Measurements from ENCODE around the gene ZNF598. TPM values are rescaled to one million over a fixed set of nuclear protein-coding genes. Genes with fewer than 3 reads are reported as not detected.
"Not testable (repeated sequence)": the region's sequence is repeated elsewhere in the genome, so short reads cannot be mapped to it uniquely, and the experiment has no call there.

ZNF598 gene
- total RNA-seq, 1 donor from 2014 or later: 105 TPM

DNA sequence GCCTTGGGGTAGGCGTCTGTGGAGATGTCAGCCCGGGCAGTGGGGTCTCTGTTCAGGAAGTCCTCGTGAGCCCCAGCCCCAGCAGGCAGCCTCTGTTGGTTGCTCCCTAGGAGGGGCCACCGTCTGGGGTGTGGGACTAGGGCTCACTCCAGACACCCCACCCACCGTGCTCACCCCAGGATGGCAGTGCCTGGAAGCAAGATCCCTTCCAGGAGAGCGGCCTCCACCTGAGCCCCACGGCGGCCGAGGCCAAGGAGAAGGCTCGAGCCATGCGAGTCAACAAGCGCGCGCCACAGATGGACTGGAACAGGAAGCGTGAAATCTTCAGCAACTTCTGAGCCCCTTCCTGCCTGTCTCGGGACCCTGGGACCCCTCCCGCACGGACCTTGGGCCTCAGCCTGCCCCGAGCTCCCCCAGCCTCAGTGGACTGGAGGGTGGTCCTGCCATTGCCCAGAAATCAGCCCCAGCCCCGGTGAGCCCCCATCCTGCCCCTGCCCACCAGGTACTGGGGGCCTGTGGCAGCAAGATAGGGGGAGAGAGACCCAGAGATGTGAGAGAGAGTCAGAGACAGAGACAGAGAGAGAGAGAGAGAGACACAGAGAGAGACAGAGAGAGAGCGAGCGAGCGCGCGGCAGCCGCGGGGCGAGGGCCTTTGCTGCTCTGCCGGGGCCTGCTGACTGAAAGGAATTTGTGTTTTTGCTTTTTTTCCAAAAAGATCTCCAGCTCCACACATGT, 28.2 kb upstream of the ZNF598 start:
- H3K4me1 Mint-ChIP-seq (ENCODE audit: low read depth): no peaks in the 10 kb centered on the region
- no peaks in the 10 kb centered on the region for H3K9me3 Mint-ChIP-seq
- no peaks in the 10 kb centered on the region for H3K36me3 Mint-ChIP-seq (ENCODE audit: low read depth)
- no peak overlapping the region for H3K27ac Mint-ChIP-seq
- no peak overlapping the region for H3K4me3 Mint-ChIP-seq
- DNase-seq (ENCODE audit: low spot score): no peak
- no peaks in the 10 kb centered on the region for H3K27me3 Mint-ChIP-seq (ENCODE audit: insufficient read depth)
- intact Hi-C loops (cut with micrococcal nuclease): no loop called here

DNA sequence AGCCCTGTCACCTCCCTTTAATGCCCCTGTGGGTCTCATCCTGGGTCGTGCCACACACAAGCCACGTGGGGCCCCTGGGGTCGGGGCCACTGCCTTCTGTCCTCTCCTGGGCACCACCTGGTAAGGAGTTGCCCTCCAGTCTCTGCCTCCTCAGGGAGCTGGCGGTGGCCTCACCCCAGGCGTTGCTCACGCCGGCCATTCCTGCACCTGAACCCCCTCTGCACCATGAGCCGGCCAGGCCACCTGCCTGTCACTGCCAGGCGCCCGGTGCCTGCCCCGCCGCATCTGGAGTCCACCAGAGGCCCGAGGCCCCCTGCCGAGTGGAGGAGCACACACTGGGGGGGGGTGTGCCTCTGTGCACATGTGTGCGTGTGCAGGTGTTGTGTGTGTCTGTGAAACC, 27.5 kb upstream of the ZNF598 start:
- intact Hi-C loops (cut with micrococcal nuclease): no loop called here
- no peaks in the 10 kb centered on the region for H3K4me1 Mint-ChIP-seq (ENCODE audit: low read depth)

DNA sequence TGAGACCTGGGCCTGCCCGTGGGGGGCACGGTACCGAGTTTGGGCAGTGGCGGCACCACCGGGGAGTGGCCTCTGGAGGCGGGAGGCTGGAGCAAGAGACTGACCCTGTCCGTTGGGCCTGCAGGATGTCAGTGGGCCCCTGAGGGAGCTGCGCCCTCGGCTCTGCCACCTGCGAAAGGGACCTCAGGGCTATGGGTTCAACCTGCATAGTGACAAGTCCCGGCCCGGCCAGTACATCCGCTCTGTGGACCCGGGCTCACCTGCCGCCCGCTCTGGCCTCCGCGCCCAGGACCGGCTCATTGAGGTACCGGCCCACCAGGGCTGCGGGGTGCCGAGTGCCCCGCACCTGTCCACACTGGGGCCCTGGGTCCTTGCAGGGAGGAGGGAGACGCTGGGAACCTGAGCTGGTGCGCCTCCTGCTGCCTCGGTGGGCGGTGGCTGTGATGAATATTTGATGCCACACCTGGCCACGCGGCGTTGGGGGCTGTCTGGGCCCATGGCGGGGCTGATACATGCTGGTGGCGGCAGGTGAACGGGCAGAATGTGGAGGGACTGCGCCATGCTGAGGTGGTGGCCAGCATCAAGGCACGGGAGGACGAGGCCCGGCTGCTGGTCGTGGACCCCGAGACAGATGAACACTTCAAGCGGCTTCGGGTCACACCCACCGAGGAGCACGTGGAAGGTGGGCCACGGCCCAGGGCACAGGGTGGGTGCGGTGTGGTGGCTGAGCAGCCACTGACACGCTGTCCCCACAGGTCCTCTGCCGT, 26.8 kb upstream of the ZNF598 start:
- no peaks in the 10 kb centered on the region for H3K27me3 Mint-ChIP-seq (ENCODE audit: insufficient read depth)
- H3K9me3 Mint-ChIP-seq: no peaks in the 10 kb centered on the region
- H3K36me3 Mint-ChIP-seq (ENCODE audit: low read depth): no peaks in the 10 kb centered on the region
- no peaks in the 10 kb centered on the region for H3K4me1 Mint-ChIP-seq (ENCODE audit: low read depth)
- H3K4me3 Mint-ChIP-seq: no peak overlapping the region
- intact Hi-C loops (cut with micrococcal nuclease): no loop called here
- DNase-seq (ENCODE audit: low spot score): no peak
- H3K27ac Mint-ChIP-seq: no peak overlapping the region

More for the DNA sequence above, 27.5 kb upstream of the ZNF598 start:
- Mint-ChIP-seq H3K4me3 (no peak overlapping the region), H3K27ac (no peak overlapping the region), H3K9me3 (no peaks in the 10 kb centered on the region), H3K36me3 (ENCODE audit: low read depth) (no peaks in the 10 kb centered on the region), H3K27me3 (ENCODE audit: insufficient read depth) (no peaks in the 10 kb centered on the region)
- DNase-seq (ENCODE audit: low spot score): no peak

DNA sequence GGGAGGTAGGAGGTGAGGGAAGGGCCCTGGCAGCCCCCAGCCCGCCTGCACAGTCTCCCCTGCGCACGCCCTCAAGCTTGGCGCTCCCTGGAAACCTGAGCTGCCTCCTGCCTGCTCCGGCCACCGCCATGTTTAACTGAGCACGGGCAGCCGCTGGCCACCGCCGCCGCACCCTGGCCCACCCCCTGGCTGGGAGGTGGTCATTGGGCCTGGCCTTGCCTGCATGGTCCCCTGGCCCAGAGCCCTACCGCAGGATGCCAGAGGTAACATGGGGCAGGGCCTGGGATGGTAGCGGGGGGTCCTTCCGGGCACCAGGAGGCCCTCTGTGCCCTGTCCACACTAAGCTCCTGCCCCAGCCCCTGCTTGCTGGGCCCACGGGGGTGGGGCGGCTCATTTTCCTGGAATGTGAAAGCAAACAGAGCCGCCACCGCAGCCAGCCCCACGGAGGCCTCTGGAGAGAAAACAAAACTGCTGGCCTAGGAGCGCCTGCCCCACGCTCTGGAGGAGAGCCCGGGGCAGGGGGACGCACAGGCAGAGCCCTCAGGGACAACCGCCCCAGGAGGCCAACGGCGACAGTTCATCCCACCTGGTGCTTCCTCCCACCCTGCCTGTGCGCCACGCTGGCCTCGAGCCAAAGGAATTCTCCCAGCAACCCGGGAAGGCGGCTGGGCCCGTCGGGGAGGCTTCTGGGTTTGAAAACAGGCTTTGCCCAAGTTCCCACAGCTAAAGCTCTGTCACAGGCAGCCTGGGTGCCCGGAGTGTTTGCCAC, 26.0 kb upstream of the ZNF598 start:
- H3K9me3 Mint-ChIP-seq: no peaks in the 10 kb centered on the region
- intact Hi-C loops (cut with micrococcal nuclease): no loop called here
- no peak overlapping the region for H3K4me3 Mint-ChIP-seq

DNA sequence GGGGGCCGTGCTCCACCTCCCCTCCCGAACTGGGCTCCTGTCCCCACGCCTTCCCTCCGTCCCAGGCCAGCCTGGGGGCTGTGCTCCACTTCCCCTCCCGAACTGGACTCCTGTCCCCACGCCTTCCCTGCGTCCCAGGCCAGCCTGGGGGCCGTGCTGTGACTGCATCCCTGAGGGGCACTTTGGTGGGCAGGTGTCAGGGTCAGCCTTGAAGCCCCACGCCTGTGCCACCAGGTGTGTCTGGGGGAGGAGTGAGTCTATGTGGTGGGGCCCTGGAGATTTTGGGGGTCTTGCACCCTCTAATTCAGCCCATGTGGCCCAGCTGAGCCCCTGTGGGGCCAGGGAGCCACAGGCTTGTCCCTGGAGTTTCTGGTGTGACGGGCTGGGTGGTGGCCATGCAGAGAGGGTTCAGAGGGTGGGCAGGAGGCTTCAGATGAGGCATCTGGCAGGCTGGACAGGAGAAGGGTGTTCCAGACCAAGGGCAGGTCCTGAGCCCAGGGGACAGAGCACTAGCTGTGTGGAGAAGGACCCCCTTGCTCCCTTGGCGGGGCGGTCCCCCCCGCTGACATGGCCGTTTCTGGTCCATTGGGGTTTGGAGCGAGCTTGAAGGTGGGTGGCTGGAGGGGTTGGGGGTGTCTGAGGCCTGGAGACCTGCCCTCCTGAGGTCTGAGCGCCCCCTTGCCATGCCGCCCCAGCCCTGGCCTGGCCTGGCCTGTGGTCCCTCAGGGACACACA, 25.2 kb upstream of the ZNF598 start:
- intact Hi-C loops (cut with micrococcal nuclease): no loop called here
- H3K27me3 Mint-ChIP-seq (ENCODE audit: insufficient read depth): no peaks in the 10 kb centered on the region
- DNase-seq (ENCODE audit: low spot score): no peak
- no peaks in the 10 kb centered on the region for H3K9me3 Mint-ChIP-seq
- no peaks in the 10 kb centered on the region for H3K4me1 Mint-ChIP-seq (ENCODE audit: low read depth)
- H3K36me3 Mint-ChIP-seq (ENCODE audit: low read depth): no peaks in the 10 kb centered on the region
- no peak overlapping the region for H3K27ac Mint-ChIP-seq
- H3K4me3 Mint-ChIP-seq: no peak overlapping the region

More for the DNA sequence above, 26.0 kb upstream of the ZNF598 start:
- Mint-ChIP-seq H3K4me1 (ENCODE audit: low read depth) (no peaks in the 10 kb centered on the region), H3K27ac (no peak overlapping the region), H3K36me3 (ENCODE audit: low read depth) (no peaks in the 10 kb centered on the region), H3K27me3 (ENCODE audit: insufficient read depth) (no peaks in the 10 kb centered on the region)
- no peak for DNase-seq (ENCODE audit: low spot score)

DNA sequence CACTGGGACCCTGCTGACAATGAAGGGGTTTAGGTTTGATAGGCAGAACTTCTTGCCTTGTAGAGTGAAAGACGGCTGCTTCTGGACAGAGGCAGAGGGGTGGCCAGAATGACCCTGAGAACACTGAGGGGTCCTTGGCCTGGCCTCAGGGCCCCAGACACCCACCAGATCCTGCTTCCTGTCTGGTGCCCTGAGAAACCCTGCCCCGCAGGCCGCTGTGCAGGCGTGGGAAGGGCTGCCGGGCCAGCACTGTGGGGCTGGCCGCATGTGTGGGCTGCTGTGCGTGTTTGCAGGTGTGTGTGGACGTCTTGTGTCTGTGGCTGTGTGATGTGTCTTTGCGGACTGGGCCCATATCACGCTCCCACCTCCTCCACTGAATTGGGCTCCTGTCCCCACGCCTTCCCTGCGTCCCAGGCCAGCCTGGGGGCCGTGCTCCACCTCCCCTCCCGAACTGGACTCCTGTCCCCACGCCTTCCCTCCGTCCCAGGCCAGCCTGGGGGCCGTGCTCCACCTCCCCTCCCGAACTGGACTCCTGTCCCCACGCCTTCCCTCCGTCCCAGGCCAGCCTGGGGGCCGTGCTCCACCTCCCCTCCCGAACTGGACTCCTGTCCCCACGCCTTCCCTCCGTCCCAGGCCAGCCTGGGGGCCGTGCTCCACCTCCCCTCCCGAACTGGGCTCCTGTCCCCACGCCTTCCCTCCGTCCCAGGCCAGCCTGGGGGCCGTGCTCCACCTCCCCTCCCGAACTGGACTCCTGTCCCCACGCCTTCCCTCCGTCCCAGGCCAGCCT, 24.5 kb upstream of the ZNF598 start:
- intact Hi-C loops (cut with micrococcal nuclease); H3K36me3 Mint-ChIP-seq (ENCODE audit: low read depth); H3K4me1 Mint-ChIP-seq (ENCODE audit: low read depth); H3K27ac Mint-ChIP-seq; H3K4me3 Mint-ChIP-seq; DNase-seq (ENCODE audit: low spot score); H3K9me3 Mint-ChIP-seq; H3K27me3 Mint-ChIP-seq (ENCODE audit: insufficient read depth): not testable (repeated sequence)

DNA sequence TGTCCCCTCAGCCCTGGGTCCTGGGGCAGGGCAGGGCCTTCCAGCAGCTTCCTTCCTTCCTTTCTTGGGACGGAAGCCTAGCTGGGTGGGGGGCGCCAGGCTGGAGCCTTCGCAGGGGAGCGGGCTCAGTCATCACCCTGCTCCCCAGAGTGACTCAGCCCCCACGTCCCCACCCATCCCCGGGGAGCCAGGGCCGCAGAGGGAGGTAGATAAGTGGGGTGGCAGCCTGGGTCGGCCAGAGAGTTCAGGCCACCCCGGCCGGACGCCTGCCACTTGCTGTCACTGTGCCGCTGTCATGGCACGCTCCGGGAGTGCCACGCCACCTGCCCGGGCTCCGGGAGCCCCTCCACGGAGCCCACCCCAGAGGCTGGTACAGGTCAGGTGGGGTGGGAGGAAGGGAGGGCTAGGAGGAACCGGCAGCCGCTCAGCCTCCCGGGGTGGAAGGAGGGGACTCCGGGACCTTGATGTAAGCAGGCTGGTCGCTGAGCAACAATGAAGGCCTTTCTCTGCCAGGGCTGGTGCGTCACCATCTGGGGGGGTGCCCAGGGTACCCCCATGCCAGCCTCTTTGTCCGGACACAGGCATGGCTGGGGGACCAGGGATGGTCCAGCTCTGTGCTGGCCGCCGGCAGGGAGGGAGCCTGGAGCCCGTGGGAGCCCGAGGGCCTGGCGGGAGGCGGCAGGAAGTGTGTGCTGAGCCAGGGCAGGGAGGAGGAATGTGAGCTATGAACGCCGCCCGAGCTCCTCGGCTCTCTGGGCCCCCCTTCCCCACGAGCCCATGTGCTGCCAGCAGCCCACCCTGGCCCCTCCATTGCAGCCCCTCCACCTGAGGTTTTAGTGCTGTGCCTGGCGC, 23.7 kb upstream of the ZNF598 start:
- H3K36me3 Mint-ChIP-seq (ENCODE audit: low read depth): no peaks in the 10 kb centered on the region
- peaks cover 2% of the 10 kb centered on the region for H3K27me3 Mint-ChIP-seq (ENCODE audit: insufficient read depth)
- H3K4me3 Mint-ChIP-seq: no peak overlapping the region
- no peaks in the 10 kb centered on the region for H3K4me1 Mint-ChIP-seq (ENCODE audit: low read depth)
- intact Hi-C loops (cut with micrococcal nuclease): no loop called here
- no peaks in the 10 kb centered on the region for H3K9me3 Mint-ChIP-seq
- H3K27ac Mint-ChIP-seq: no peak overlapping the region
- DNase-seq (ENCODE audit: low spot score): no peak

DNA sequence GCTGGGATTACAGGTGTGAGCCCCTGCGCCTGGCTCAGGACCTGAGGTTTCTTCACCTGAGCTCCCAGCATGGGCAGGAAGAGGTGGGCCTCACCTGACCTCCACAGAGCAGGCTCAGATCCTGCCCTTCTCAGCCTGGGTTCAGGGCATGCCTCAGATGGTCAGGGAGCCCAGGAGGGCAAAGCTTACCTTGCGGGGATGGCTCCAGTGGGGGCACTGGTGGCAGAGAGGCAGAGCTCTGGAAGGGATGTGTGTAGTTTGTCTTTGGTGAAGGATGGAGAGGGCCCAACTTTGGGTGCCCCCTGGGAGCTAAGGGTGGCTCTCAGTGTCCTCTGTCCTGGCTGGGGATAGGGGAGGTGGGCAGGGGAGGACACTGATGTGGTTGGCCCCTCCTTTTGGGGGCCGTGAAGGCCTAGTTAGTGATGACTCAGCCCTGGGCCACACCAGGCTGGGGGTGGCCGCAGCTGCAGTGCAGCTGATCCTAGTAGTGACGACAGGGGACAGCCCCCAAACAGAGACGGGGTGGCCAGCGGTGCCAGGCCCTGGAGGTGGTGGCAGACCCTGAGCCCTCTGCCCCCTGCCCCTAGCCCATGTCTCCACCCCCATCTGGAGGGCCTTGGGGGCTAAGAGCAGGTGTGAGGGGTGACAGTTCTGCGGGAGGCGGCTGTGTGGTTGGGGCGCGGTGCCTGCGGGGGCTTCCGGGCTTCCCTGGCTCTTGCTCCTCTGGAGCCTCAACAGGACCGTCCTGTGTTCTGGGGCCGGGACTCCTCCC, 22.9 kb upstream of the ZNF598 start:
- intact Hi-C loops (cut with micrococcal nuclease): no loop called here
- H3K27ac Mint-ChIP-seq: no peak overlapping the region
- peaks cover 10% of the 10 kb centered on the region for H3K27me3 Mint-ChIP-seq (ENCODE audit: insufficient read depth)
- DNase-seq (ENCODE audit: low spot score): no peak
- H3K9me3 Mint-ChIP-seq: no peaks in the 10 kb centered on the region
- H3K36me3 Mint-ChIP-seq (ENCODE audit: low read depth): no peaks in the 10 kb centered on the region
- no peak overlapping the region for H3K4me3 Mint-ChIP-seq
- no peaks in the 10 kb centered on the region for H3K4me1 Mint-ChIP-seq (ENCODE audit: low read depth)

DNA sequence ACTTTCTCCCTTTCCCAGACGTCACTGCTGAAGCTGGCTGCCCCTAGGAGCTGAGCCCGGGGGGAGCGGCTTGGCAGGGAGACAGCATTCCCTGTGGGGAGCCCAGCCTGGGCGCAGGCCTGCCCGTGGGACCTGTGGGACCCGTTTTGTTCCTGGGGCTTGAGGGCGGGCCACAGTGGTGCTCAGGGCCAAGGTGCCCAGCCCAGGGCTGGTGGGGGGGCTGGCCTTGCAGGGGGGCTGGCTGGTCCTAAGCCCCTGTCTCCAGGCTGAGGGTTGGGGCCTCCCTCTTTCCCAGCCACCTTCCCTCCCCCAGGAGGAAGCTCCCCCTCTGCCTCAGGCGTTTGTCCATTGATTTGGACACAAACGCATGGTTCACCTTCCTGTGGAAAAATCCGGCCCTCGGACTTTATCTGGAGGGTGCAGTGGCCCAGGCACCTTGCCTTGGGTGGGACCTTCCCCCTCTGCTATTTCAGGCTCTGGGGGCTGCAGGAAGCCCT, 21.5 kb upstream of the ZNF598 start:
- no peaks in the 10 kb centered on the region for H3K36me3 Mint-ChIP-seq (ENCODE audit: low read depth)
- intact Hi-C loops (cut with micrococcal nuclease): no loop called here
- no peak overlapping the region for H3K4me3 Mint-ChIP-seq
- H3K9me3 Mint-ChIP-seq: no peaks in the 10 kb centered on the region
- H3K27ac Mint-ChIP-seq: no peak overlapping the region
- H3K4me1 Mint-ChIP-seq (ENCODE audit: low read depth): no peaks in the 10 kb centered on the region
- no peak for DNase-seq (ENCODE audit: low spot score)
- peaks cover 12% of the 10 kb centered on the region for H3K27me3 Mint-ChIP-seq (ENCODE audit: insufficient read depth)

DNA sequence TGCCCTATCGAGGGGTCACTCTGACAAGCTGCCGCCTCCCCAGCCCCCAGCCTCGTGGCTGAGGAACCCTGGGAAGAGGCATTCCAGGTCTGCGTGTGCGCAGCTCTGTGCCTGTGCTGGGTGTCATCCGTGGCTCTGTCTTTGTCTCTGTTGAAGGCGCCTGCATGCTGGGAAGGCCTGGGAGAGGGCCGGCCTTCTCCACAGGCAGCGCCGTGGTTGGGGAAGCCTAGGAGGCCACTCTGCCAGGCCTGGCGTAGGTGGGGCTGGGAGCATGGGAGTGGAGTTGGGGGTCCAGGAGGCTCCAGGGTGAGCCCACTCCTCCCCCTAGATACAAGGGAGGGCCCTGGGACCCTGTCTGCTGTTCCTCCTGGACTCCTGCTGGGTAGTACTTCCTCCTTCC, 20.4 kb upstream of the ZNF598 start:
- Mint-ChIP-seq H3K4me3 (no peak overlapping the region), H3K36me3 (ENCODE audit: low read depth) (no peaks in the 10 kb centered on the region), H3K9me3 (no peaks in the 10 kb centered on the region), H3K27me3 (ENCODE audit: insufficient read depth) (peaks cover 16% of the 10 kb centered on the region), H3K27ac (no peak overlapping the region), H3K4me1 (ENCODE audit: low read depth) (no peaks in the 10 kb centered on the region)
- no peak for DNase-seq (ENCODE audit: low spot score)
- intact Hi-C loops (cut with micrococcal nuclease): no loop called here

DNA sequence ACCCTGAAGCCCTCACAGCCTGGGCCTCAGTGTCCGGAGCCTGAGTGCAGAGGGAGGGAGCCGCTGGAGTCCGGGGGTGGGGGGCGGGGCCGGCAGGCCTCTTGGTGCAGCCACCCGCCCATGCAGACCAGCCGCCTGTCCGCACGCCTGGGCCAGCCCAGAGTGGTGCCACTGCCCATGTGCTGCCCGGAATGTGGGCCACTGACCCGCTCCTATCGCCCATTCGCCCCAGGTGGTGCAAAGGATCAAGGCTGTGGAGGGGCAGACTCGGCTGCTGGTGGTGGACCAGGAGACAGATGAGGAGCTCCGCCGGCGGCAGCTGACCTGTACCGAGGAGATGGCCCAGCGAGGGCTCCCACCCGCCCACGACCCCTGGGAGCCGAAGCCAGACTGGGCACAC, 19.7 kb upstream of the ZNF598 start:
- Mint-ChIP-seq H3K4me3 (no peak overlapping the region), H3K27ac (no peak overlapping the region), H3K36me3 (ENCODE audit: low read depth) (no peaks in the 10 kb centered on the region), H3K27me3 (ENCODE audit: insufficient read depth) (peaks cover 16% of the 10 kb centered on the region), H3K4me1 (ENCODE audit: low read depth) (no peaks in the 10 kb centered on the region), H3K9me3 (no peaks in the 10 kb centered on the region)
- intact Hi-C loops (cut with micrococcal nuclease): loop anchor here (10.0 kb wide), 1 partner anchor 235 kb away; the partner anchor contains the start of gene RNPS1
- DNase-seq (ENCODE audit: low spot score): no peak

Data from activated T-helper 1 cell treated with anti-CD3 and anti-CD28 coated beads, Interleukin-12 subunit alpha, Interleukin-12 subunit beta, Interleukin-2, Interleukin-4 antibody, amounts not matched to agents 30 ng/mL and 10 ng/mL and 1 ng/mL, durations not matched to agents 14 hours and 24 hours and 36 hours (primary cell).